SU-DHL-6 (cell line): Measurements from ENCODE around the gene DPP9.

ENCODE experiments used
- H2AFZ ChIP-seq: fragments of 200-600 bp; sonication (generic); 2 replicates; pipeline ENCODE4 v1.6.1; 2014; ENCODE audit warnings: low read depth, mild to moderate bottlenecking, moderate library complexity, mixed read lengths, antibody characterized with exemption, low read length; ENCODE audit not compliant: severe bottlenecking
- H3F3A ChIP-seq: fragments of 200-600 bp; shearing (Covaris generic); 2 replicates; pipeline ENCODE4 v1.6.0; 2016; ENCODE audit warnings: antibody characterized with exemption, mild to moderate bottlenecking; ENCODE audit not compliant: insufficient read depth
- H3K27ac ChIP-seq: fragments of 200-600 bp; sonication (generic); 2 replicates; pipeline ENCODE4 v1.5.1; 2016; ENCODE audit warnings: low read depth, mild to moderate bottlenecking, low read length, moderate library complexity, mixed read lengths
- H3K27me3 ChIP-seq: fragments of 200-600 bp; sonication (generic), shearing (Covaris generic); 2 replicates; pipeline ENCODE4 v1.6.0; 2014; ENCODE audit warnings: mild to moderate bottlenecking, low read length
- H3K36me3 ChIP-seq: fragments of 200-600 bp; sonication (generic); 2 replicates; pipeline ENCODE4 v1.6.1; 2014; ENCODE audit warnings: mild to moderate bottlenecking, low read length, mixed read lengths
- H3K4me2 ChIP-seq: fragments of 300-600, 200-600 bp; shearing (Covaris generic), sonication (generic); 2 replicates; pipeline ENCODE4 v1.6.0; 2014; ENCODE audit warnings: low read length, low read depth, mild to moderate bottlenecking; ENCODE audit not compliant: poor library complexity, severe bottlenecking
- H3K4me3 ChIP-seq: fragments of 200-600 bp; sonication (generic); 2 replicates; pipeline ENCODE4 v1.5.1; 2014; ENCODE audit warnings: antibody characterized with exemption, low read length, mild to moderate bottlenecking, mixed read lengths; ENCODE audit not compliant: insufficient read depth, poor library complexity, severe bottlenecking
- H3K79me2 ChIP-seq: fragments of 200-600 bp; sonication (generic); 2 replicates; pipeline ENCODE4 v1.6.1; 2014; ENCODE audit warnings: mild to moderate bottlenecking, low read length, moderate library complexity; ENCODE audit not compliant: insufficient read depth
- H3K9ac ChIP-seq: fragments of 200-600 bp; sonication (generic); 2 replicates; pipeline ENCODE4 v1.7.0; 2014; ENCODE audit warnings: mild to moderate bottlenecking, low read length
- H3K9me2 ChIP-seq: fragments of 200-600 bp; sonication (generic); replicated peaks from 2 replicates; pipeline ENCODE4 v1.6.1; 2014; ENCODE audit warnings: low read length; ENCODE audit not compliant: insufficient read depth
- H3K9me3 ChIP-seq: fragments of 200-600 bp; sonication (generic); 2 replicates; pipeline ENCODE4 v1.6.1; 2014; ENCODE audit warnings: low read length, mixed read lengths; ENCODE audit not compliant: insufficient read depth
- H4K20me1 ChIP-seq: fragments of 200-600 bp; sonication (generic); 2 replicates; pipeline ENCODE4 v1.6.1; 2014; ENCODE audit warnings: low read depth, mild to moderate bottlenecking, antibody characterized with exemption, low read length, moderate library complexity, mixed read lengths
- EZH2phosphoT487 ChIP-seq: fragments of 200-600 bp; sonication (generic), shearing (Covaris generic); conservative IDR thresholded peaks from 2 replicates; pipeline ENCODE4 v1.6.1; 2018; ENCODE audit warnings: mild to moderate bottlenecking, antibody characterized with exemption, low read length, moderate library complexity, mixed read lengths
- TF ChIP-seq, protein P1 (sequence below): fragments of 200-600 bp; sonication (generic); IDR thresholded peaks from one replicate; pipeline ENCODE4 v1.5.1; 2017; ENCODE audit warnings: antibody characterized with exemption, mild to moderate bottlenecking, low read length, moderate library complexity; ENCODE audit not compliant: insufficient read depth, poor library complexity, severe bottlenecking

Gene DPP9

DNA sequence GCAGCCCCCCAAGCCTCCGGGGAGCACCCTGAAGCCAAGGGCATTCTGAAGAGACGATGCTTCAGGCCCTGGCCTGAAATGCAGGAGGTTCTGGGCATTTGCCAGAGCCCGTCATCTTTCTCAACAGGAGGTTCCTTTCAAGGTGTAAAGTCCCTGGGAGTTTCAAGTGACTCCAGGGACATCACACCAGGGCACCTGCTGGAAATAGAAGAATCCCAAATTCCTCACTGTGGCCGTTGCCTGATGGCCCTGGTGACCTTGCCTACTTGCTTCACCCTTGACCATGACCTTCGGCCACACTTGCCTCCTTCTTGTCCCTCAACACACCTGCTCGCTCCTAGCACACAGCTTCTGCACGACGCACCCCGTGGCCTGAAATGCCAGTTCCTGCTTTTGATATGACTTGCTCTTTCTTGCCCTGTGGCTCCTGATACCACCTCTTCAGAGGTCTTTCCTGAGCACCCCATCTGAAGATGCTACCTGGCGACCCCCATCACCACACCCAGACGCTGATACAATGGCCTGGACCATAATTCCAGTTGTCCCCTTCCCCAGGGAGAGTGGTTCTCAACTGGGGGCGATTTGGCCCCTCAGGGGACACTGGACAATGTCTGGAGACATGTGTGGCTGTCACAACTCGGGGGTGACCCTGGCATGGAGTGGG, 3.5 kb downstream of the DPP9 start:
- no peak overlapping the region for H3K27ac ChIP-seq
- no peaks in the 10 kb centered on the region for H3K36me3 ChIP-seq
- no peaks in the 10 kb centered on the region for H3K9me2 ChIP-seq
- no peaks in the 10 kb centered on the region for H3K9me3 ChIP-seq
- H3F3A ChIP-seq: peaks cover 8% of the 10 kb centered on the region; the same call in 1 of the 2 replicates
- no peak overlapping the region for H3K4me2 ChIP-seq
- H3K4me3 ChIP-seq: no peak overlapping the region
- H3K79me2 ChIP-seq: peaks cover 26% of the 10 kb centered on the region
- no peak for TF ChIP-seq EZH2phosphoT487
- TF ChIP-seq, protein P1, sequence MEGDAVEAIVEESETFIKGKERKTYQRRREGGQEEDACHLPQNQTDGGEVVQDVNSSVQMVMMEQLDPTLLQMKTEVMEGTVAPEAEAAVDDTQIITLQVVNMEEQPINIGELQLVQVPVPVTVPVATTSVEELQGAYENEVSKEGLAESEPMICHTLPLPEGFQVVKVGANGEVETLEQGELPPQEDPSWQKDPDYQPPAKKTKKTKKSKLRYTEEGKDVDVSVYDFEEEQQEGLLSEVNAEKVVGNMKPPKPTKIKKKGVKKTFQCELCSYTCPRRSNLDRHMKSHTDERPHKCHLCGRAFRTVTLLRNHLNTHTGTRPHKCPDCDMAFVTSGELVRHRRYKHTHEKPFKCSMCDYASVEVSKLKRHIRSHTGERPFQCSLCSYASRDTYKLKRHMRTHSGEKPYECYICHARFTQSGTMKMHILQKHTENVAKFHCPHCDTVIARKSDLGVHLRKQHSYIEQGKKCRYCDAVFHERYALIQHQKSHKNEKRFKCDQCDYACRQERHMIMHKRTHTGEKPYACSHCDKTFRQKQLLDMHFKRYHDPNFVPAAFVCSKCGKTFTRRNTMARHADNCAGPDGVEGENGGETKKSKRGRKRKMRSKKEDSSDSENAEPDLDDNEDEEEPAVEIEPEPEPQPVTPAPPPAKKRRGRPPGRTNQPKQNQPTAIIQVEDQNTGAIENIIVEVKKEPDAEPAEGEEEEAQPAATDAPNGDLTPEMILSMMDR: no peak
- no peaks in the 10 kb centered on the region for H4K20me1 ChIP-seq
- no peak overlapping the region for H2AFZ ChIP-seq
- H3K27me3 ChIP-seq: no peaks in the 10 kb centered on the region
- no peak overlapping the region for H3K9ac ChIP-seq

DNA sequence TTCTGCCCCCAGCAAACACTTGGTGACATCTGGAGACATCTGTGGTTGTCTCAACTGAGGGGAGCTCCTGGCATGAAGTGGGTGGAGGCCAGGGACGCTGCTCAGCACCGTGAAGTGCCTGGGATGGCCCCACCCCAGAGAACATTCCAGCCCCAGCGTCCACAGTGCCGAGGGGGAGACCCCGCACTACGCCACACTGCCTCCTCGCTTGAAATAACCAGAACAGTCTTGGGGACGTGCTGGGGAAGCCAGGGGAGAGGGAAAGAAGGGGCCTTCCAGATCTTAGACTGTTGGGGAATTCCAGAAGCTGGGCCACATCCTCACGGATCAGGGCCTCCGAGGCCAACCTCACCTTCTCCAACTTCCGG, 4.2 kb downstream of the DPP9 start:
- Histone ChIP-seq H3K36me3 (no peaks in the 10 kb centered on the region), H3K27ac (no peak overlapping the region), H3K4me3 (no peak overlapping the region), H3K9ac (no peak overlapping the region), H2AFZ (no peak overlapping the region), H3K9me3 (no peaks in the 10 kb centered on the region), H3K9me2 (no peaks in the 10 kb centered on the region), H4K20me1 (no peaks in the 10 kb centered on the region), H3K27me3 (no peaks in the 10 kb centered on the region), H3K4me2 (no peak overlapping the region), H3F3A (peaks cover 2% of the 10 kb centered on the region; the same call in 1 of the 2 replicates), H3K79me2 (peaks cover 26% of the 10 kb centered on the region)
- TF ChIP-seq, protein P1: no peak
- TF ChIP-seq EZH2phosphoT487: no peak

DNA sequence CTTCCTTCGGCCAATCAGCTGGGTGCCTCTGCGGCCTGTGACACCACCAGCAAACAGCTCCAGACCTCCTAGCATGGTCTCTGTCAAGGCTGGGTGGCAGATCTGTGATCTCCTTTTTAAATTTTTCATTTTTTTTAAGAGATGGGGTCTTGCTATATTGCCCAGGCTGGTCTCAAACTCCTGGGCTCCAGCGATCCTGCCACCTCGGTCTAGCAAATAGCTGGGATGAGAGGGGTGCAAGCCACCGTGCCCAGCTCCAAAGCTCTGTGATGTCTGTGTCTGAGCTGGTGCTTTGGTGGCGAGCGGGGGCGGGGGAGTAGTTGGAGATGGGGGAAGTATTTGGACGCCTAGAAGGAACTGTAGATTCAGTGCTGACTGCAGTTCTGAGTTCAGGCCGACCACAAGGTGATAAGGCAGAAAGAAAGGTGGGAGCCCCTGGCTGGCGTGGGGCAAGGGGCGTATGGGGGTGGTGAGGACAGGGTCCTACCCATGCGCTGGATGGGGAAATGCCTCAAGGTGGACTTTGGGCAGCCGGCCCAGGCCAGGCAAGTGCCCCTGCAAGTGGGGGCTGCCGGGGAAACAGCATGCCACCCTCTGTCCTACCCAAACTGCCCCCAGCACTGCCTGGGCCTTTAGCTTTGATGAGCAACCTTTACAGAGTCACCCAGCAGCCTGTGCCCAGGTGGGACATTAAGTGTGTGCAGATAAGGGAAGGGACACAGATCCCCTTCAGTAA, 5.5 kb downstream of the DPP9 start:
- H3K9me2 ChIP-seq: no peaks in the 10 kb centered on the region
- no peak overlapping the region for H3K27ac ChIP-seq

More for the DNA sequence above, 5.5 kb downstream of the DPP9 start:
- Histone ChIP-seq H2AFZ (no peak overlapping the region), H3F3A (no peaks in the 10 kb centered on the region), H3K36me3 (no peaks in the 10 kb centered on the region), H3K9me3 (no peaks in the 10 kb centered on the region), H4K20me1 (no peaks in the 10 kb centered on the region), H3K27me3 (no peaks in the 10 kb centered on the region), H3K4me3 (no peak overlapping the region), H3K4me2 (no peak overlapping the region), H3K79me2 (peaks cover 23% of the 10 kb centered on the region), H3K9ac (no peak overlapping the region)
- no peak for TF ChIP-seq EZH2phosphoT487
- TF ChIP-seq, protein P1: no peak
